IMR-90 (cell line): Measurements from ENCODE around the gene NBEA. TPM values are rescaled to one million over a fixed set of nuclear protein-coding genes. Genes with fewer than 3 reads are reported as not detected.
A peak's percentile ranks its signal among the peaks of the same experiment; 100 is the strongest.

ENCODE experiments used
- ATAC-seq: fragments of 200-7000 bp; cut with Tn5 transposase; 2 replicates; pipeline ENCODE4 v1.9.1; 2020; ENCODE audit warnings: low read depth, mild to moderate bottlenecking, moderate library complexity
- BruUV-seq: library from RNA; stranded (reverse); fragments of 400-500 nt; replicated peaks from 2 replicates; lab custom pipeline; 2021; lab: Mats Ljungman, UMichigan
- CTCF ChIA-PET: fragments of 300-600 bp; formaldehyde crosslinking; extraction: SDS; loops from one replicate; lab custom pipeline; 2021; ENCODE audit warnings: antibody characterized with exemption; lab: Yijun Ruan, JAX
- POLR2A ChIA-PET: fragments of 300-600 bp; sonication (Branson Sonifier 250); formaldehyde crosslinking; loops from one replicate; lab custom pipeline; 2022; ENCODE audit warnings: antibody characterized with exemption; ENCODE audit not compliant: unreplicated experiment; lab: Charles Lee
- DNase-seq: peaks from one replicate; pipeline ENCODE4 v3.0.0; 2013
- H2AFZ ChIP-seq: replicated peaks from 2 replicates; pipeline ENCODE3; 2013; ENCODE audit warnings: low read length, mild to moderate bottlenecking; ENCODE audit not compliant: poor library complexity
- H2AK5ac ChIP-seq: 2 replicates; pipeline ENCODE4 v1.6.1; 2013; ENCODE audit warnings: low read depth, low read length, inconsistent platforms
- H2AK9ac ChIP-seq: replicated peaks from 2 replicates; pipeline ENCODE3; 2013; ENCODE audit warnings: mild to moderate bottlenecking, low read depth, low read length, moderate library complexity; ENCODE audit not compliant: poor library complexity
- H2BK120ac ChIP-seq: 2 replicates; pipeline ENCODE4 v1.6.1; 2013; ENCODE audit warnings: low read depth, low read length, inconsistent platforms
- H2BK15ac ChIP-seq: 3 replicates; pipeline ENCODE4 v1.6.1; 2013; ENCODE audit warnings: low read depth, low read length, inconsistent platforms
- H2BK20ac ChIP-seq: 2 replicates; pipeline ENCODE4 v1.6.1; 2013; ENCODE audit warnings: low read depth, mild to moderate bottlenecking, inconsistent platforms, low read length, moderate library complexity
- H2BK5ac ChIP-seq: 2 replicates; pipeline ENCODE4 v1.6.1; 2013; ENCODE audit warnings: mild to moderate bottlenecking, low read depth, low read length, inconsistent platforms; ENCODE audit not compliant: poor library complexity, severe bottlenecking
- H3K14ac ChIP-seq: replicated peaks from 2 replicates; pipeline ENCODE4 v1.6.1; 2013; ENCODE audit warnings: low read depth, low read length, inconsistent platforms
- H3K18ac ChIP-seq: 2 replicates; pipeline ENCODE4 v1.6.1; 2013; ENCODE audit warnings: low read depth, low read length, control low read depth
- H3K23ac ChIP-seq: 2 replicates; pipeline ENCODE4 v1.6.1; 2013; ENCODE audit warnings: low read depth, low read length, inconsistent platforms
- H3K27ac ChIP-seq: 2 replicates; pipeline ENCODE4 v1.5.1; 2013; ENCODE audit warnings: mild to moderate bottlenecking, control low read depth, low read length; ENCODE audit not compliant: insufficient read depth
- H3K27me3 ChIP-seq: 2 replicates; pipeline ENCODE4 v1.6.1; 2013; ENCODE audit warnings: low read length; ENCODE audit not compliant: control insufficient read depth, insufficient read depth
- H3K36me3 ChIP-seq: 2 replicates; pipeline ENCODE4 v1.6.1; 2013; ENCODE audit warnings: low read length, mixed read lengths; ENCODE audit not compliant: control insufficient read depth, insufficient read depth
- H3K4ac ChIP-seq: 2 replicates; pipeline ENCODE4 v1.6.1; 2013; ENCODE audit warnings: low read depth, low read length, inconsistent platforms
- H3K4me1 ChIP-seq: 2 replicates; pipeline ENCODE4 v1.6.1; 2013; ENCODE audit warnings: low read length, mixed read lengths; ENCODE audit not compliant: control insufficient read depth, insufficient read depth
- H3K4me2 ChIP-seq: 2 replicates; pipeline ENCODE4 v1.6.1; 2013; ENCODE audit warnings: low read depth, mild to moderate bottlenecking, control low read depth, low read length, moderate library complexity
- H3K4me3 ChIP-seq: 2 replicates; pipeline ENCODE4 v1.5.1; 2013; ENCODE audit warnings: low read depth, mild to moderate bottlenecking, control low read depth, low read length, moderate library complexity; ENCODE audit not compliant: insufficient read depth
- H3K56ac ChIP-seq: 2 replicates; pipeline ENCODE4 v1.6.1; 2013; ENCODE audit warnings: low read length, inconsistent platforms; ENCODE audit not compliant: insufficient read depth; ENCODE audit errors: extremely low read depth
- H3K79me1 ChIP-seq, 2 experiments: 2 replicates each; pipeline ENCODE4 v1.6.1; 2013; ENCODE audit warnings: low read length in 2 of 2, inconsistent platforms in 1 of 2, low read depth in 1 of 2
- H3K9ac ChIP-seq: 2 replicates; pipeline ENCODE4 v1.6.1; 2013; ENCODE audit warnings: low read depth, low read length, control low read depth
- H3K9me1 ChIP-seq: 2 replicates; pipeline ENCODE4 v1.6.1; 2013; ENCODE audit warnings: low read length, inconsistent platforms; ENCODE audit not compliant: insufficient read depth
- H3K9me3 ChIP-seq: 2 replicates; pipeline ENCODE4 v1.6.1; 2013; ENCODE audit warnings: low read length; ENCODE audit not compliant: control insufficient read depth, insufficient read depth
- H4K20me1 ChIP-seq: 2 replicates; pipeline ENCODE4 v1.6.1; 2013; ENCODE audit warnings: low read length, inconsistent platforms; ENCODE audit not compliant: insufficient read depth
- H4K5ac ChIP-seq: 2 replicates; pipeline ENCODE4 v1.6.1; 2013; ENCODE audit warnings: mild to moderate bottlenecking, low read depth, low read length, control low read depth
- H4K8ac ChIP-seq, 2 experiments: 2 replicates each; pipeline ENCODE4 v1.6.1; 2013; ENCODE audit warnings: low read depth in 2 of 2, low read length in 2 of 2, control low read depth in 1 of 2, inconsistent platforms in 1 of 2
- H4K91ac ChIP-seq: 2 replicates; pipeline ENCODE4 v1.6.1; 2013; ENCODE audit warnings: low read depth, low read length, inconsistent platforms; ENCODE audit not compliant: insufficient read depth
- CEBPB ChIP-seq: IDR thresholded peaks from 2 replicates; pipeline ENCODE4 v1.6.1; 2012; ENCODE audit warnings: low read depth, low read length, improper control_type of control experiment
- CHD1 ChIP-seq: IDR thresholded peaks from 2 replicates; pipeline ENCODE4 v1.6.1; 2012; ENCODE audit warnings: low read depth, low read length, improper control_type of control experiment
- FOS ChIP-seq: fragments of 150-350 bp; IDR thresholded peaks from 2 replicates; pipeline ENCODE4 v1.6.1; 2016; ENCODE audit warnings: low read depth, low read length
- NFE2L2 ChIP-seq: fragments of 150-350 bp; IDR thresholded peaks from 2 replicates; pipeline ENCODE4 v1.6.1; 2016; ENCODE audit warnings: low read depth, mild to moderate bottlenecking, low read length
- POLR2A ChIP-seq: IDR thresholded peaks from 2 replicates; pipeline ENCODE4 v1.6.1; 2012; ENCODE audit warnings: mild to moderate bottlenecking, low read depth, low read length
- RFX5 ChIP-seq: IDR thresholded peaks from 2 replicates; pipeline ENCODE4 v1.8.0; 2012; ENCODE audit warnings: low read depth, mild to moderate bottlenecking, low read length, moderate library complexity
- USF2 ChIP-seq: fragments of 150-350 bp; IDR thresholded peaks from 2 replicates; pipeline ENCODE4 v1.6.1; 2017; ENCODE audit warnings: mild to moderate bottlenecking, antibody characterized with exemption, low read length, low read depth
- dilution Hi-C: fragments of 300-500 bp; cut with HindIII; formaldehyde crosslinking; loops from one replicate; pipeline ENCODE4 v1.14.3; 2018; ENCODE audit warnings: low sequenced_read_pairs; ENCODE audit not compliant: unreplicated experiment
- in situ Hi-C: fragments of 300-500 bp; cut with MboI; formaldehyde crosslinking; loops from 3 replicates; pipeline ENCODE4 v1.14.3; 2019; ENCODE audit warnings: low sequenced_read_pairs, inconsistent platforms, mixed read lengths
- intact Hi-C: fragments of 100-400 bp; cut with micrococcal nuclease; formaldehyde crosslinking; loops from 2 replicates; pipeline ENCODE4 v1.10.0; 2022
- polyA plus RNA-seq, 3 experiments: library from polyadenylated mRNA; depleted of rRNA; stranded (reverse); fragments of >200 nt; gene quantifications; 2 replicates each; pipeline ENCODE4 v1.2.3, GENCODE V29; 2012; ENCODE audit warnings: low replicate concordance in 1 of 3
- total RNA-seq: library from RNA; depleted of rRNA; stranded (reverse); fragments of >200 nt; gene quantifications from 2 replicates; pipeline ENCODE4 v1.2.3, GENCODE V29; 2012

NBEA gene
- total and polyA plus RNA-seq, 2 of the 4 experiments (the other 2 are of a cell fraction) = 0.82 to 2.2 TPM

GRCh38 chr13:35549481-35549880 lies 607.4 kb downstream of the NBEA start:
- H3K36me3 ChIP-seq = no peaks in the 10 kb centered on the region
- CTCF ChIA-PET = no interaction called here
- no peak overlapping the region for H3K9ac ChIP-seq

More at GRCh38 chr13:35549481-35549880, 607.4 kb downstream of the NBEA start:
- Histone ChIP-seq H3K9me1 (no peaks in the 10 kb centered on the region), H3K23ac (no peak overlapping the region), H3K79me1 (no peaks in the 10 kb centered on the region), H2AFZ (no peak overlapping the region), H4K91ac (no peak overlapping the region), H4K8ac (no peak overlapping the region), H3K9me3 (no peaks in the 10 kb centered on the region), H2AK5ac (no peak overlapping the region), H3K4ac (no peak overlapping the region), H2BK5ac (no peak overlapping the region), H3K18ac (no peak overlapping the region), H2BK20ac (no peak overlapping the region), H3K27me3 (no peaks in the 10 kb centered on the region), H2BK120ac (no peak overlapping the region), H2AK9ac (no peak overlapping the region), H3K56ac (no peak overlapping the region), H3K14ac (no peak overlapping the region), H3K4me2 (no peak overlapping the region), H4K5ac (no peak overlapping the region), H2BK15ac (no peak overlapping the region), H3K27ac (no peak overlapping the region), H4K20me1 (no peaks in the 10 kb centered on the region), H3K4me1 (0 out of 2 replicates have a peak, but pooled peaks cover 2% of the 10 kb centered on the region), H3K4me3 (no peak overlapping the region)
- TF ChIP-seq USF2 = no peak
- no peak for TF ChIP-seq RFX5
- TF ChIP-seq NFE2L2 = no peak
- TF ChIP-seq CEBPB = peak; percentile 60
- no peak for TF ChIP-seq POLR2A
- no peak for TF ChIP-seq CHD1
- no peak for TF ChIP-seq FOS
- dilution Hi-C loops (no loop called here), intact Hi-C loops (no loop called here), in situ Hi-C loops (no loop called here)
- peak; percentile 73 for ATAC-seq
- BruUV-seq = no TSS peak
- POLR2A ChIA-PET = no interaction called here
- DNase-seq = peak; percentile 43
